Erythroblast (primary cell): ENCODE results near the gene ADCY6.

Source experiments
- GATA1 ChIP-seq: IDR thresholded peaks from 2 replicates; pipeline ENCODE4 v1.6.1; 2011; ENCODE audit warnings: low read depth, mild to moderate bottlenecking, control low read depth, low read length, moderate library complexity
- POLR2A ChIP-seq: IDR thresholded peaks from 2 replicates; pipeline ENCODE4 v1.6.1; 2011; ENCODE audit warnings: mild to moderate bottlenecking, low read length

DNA sequence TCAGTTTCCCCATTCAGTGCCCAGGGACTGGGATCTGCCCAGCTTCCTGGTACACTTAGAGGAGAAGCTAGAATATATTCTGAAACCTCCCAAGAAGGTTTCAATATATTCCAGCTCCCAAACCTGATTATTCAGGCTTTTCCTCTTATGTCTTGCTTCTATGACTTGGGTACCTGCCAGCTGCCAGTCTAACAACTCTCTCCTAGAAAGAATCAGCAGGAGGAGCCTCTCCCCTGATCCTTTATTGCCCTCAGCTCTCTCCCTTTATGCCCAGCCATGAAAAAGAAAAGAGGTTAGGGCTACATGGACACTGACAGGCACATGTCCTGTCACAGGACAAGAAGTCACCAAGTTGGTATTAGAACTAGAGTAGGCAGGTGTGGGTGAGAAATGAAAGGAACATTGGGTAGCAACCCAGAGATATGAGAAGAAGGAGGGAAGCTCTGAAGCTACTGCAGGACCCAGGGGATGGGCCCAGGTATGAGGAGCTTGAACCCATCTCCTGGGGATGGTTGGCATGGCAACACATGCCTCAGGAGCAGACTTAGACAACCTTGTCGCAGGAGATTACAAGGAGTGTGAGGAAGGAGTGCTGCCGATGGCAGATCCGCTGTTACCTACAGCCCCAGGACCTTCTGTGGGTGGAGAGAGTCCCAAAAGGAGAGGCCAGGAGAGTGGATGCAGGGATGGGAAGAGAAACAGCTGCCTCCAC is 27.4 kb upstream of the ADCY6 start:
- TF ChIP-seq POLR2A (no peak), GATA1 (no peak)
